Measurements from ENCODE around the gene ZNF492.

Gene ZNF492

GRCh38 chr19:22605275-22606211, 28.6 kb upstream of the ZNF492 start:
- H3K27me3 ChIP-seq (ENCODE audit: insufficient read depth, low read depth), result no peaks in the 10 kb centered on the region
- H3K36me3 ChIP-seq (ENCODE audit: insufficient read depth), result no peaks in the 10 kb centered on the region
- no peak overlapping the region for H3K4me2 ChIP-seq
- H3K4me1 ChIP-seq (ENCODE audit: low read depth, poor library complexity, severe bottlenecking), result no peaks in the 10 kb centered on the region
- no peak for TF ChIP-seq CTCF (conservative IDR thresholded peaks at IDR 0.05; ENCODE audit: low read depth, low read length)
- no peaks in the 10 kb centered on the region for H4K20me1 ChIP-seq (ENCODE audit: insufficient read depth)
- no peak overlapping the region for H3K9ac ChIP-seq
- no peak overlapping the region for H3K27ac ChIP-seq
- H3K4me3 ChIP-seq (IDR thresholded peaks at IDR 0.05; ENCODE audit: insufficient read depth, low read depth, low read length), result no peak overlapping the region
- H2AFZ ChIP-seq (ENCODE audit: low read depth), result no peak overlapping the region
- H3K79me2 ChIP-seq (ENCODE audit: insufficient read depth, low read depth), result no peaks in the 10 kb centered on the region

- H3K4me1 ChIP-seq (ENCODE audit: low read depth, poor library complexity, severe bottlenecking), result no peaks in the 10 kb centered on the region
- no peak overlapping the region for H3K4me2 ChIP-seq
- no peaks in the 10 kb centered on the region for H4K20me1 ChIP-seq (ENCODE audit: insufficient read depth)
- no peaks in the 10 kb centered on the region for H3K79me2 ChIP-seq (ENCODE audit: insufficient read depth, low read depth)
- no peak overlapping the region for H3K4me3 ChIP-seq (IDR thresholded peaks at IDR 0.05; ENCODE audit: insufficient read depth, low read depth, low read length)
- no peak overlapping the region for H2AFZ ChIP-seq (ENCODE audit: low read depth)
- H3K9ac ChIP-seq, result no peak overlapping the region
- no peak for TF ChIP-seq CTCF (conservative IDR thresholded peaks at IDR 0.05; ENCODE audit: low read depth, low read length)
- H3K27ac ChIP-seq, result no peak overlapping the region
- no peaks in the 10 kb centered on the region for H3K27me3 ChIP-seq (ENCODE audit: insufficient read depth, low read depth)
- no peaks in the 10 kb centered on the region for H3K36me3 ChIP-seq (ENCODE audit: insufficient read depth)
Observed at GRCh38 chr19:22606212-22606553, 27.9 kb upstream of the ZNF492 start.

GRCh38 chr19:22606954-22607652, 27.0 kb upstream of the ZNF492 start:
- Histone ChIP-seq H3K4me3 (IDR thresholded peaks at IDR 0.05; ENCODE audit: insufficient read depth, low read depth, low read length) (no peak overlapping the region), H3K9ac (no peak overlapping the region), H3K27ac (no peak overlapping the region), H3K79me2 (ENCODE audit: insufficient read depth, low read depth) (no peaks in the 10 kb centered on the region), H3K4me2 (no peak overlapping the region), H3K27me3 (ENCODE audit: insufficient read depth, low read depth) (no peaks in the 10 kb centered on the region), H3K36me3 (ENCODE audit: insufficient read depth) (no peaks in the 10 kb centered on the region), H2AFZ (ENCODE audit: low read depth) (no peak overlapping the region), H4K20me1 (ENCODE audit: insufficient read depth) (no peaks in the 10 kb centered on the region), H3K4me1 (ENCODE audit: low read depth, poor library complexity, severe bottlenecking) (no peaks in the 10 kb centered on the region)
- TF ChIP-seq CTCF (conservative IDR thresholded peaks at IDR 0.05; ENCODE audit: low read depth, low read length), result no peak

GRCh38 chr19:22607653-22608430, 26.3 kb upstream of the ZNF492 start:
- H3K4me1 ChIP-seq (ENCODE audit: low read depth, poor library complexity, severe bottlenecking), result no peaks in the 10 kb centered on the region
- H3K79me2 ChIP-seq (ENCODE audit: insufficient read depth, low read depth), result no peaks in the 10 kb centered on the region
- no peak overlapping the region for H3K4me3 ChIP-seq (IDR thresholded peaks at IDR 0.05; ENCODE audit: insufficient read depth, low read depth, low read length)
- H3K27ac ChIP-seq, result no peak overlapping the region
- H4K20me1 ChIP-seq (ENCODE audit: insufficient read depth), result no peaks in the 10 kb centered on the region
- H3K4me2 ChIP-seq, result no peak overlapping the region
- H3K36me3 ChIP-seq (ENCODE audit: insufficient read depth), result no peaks in the 10 kb centered on the region
- TF ChIP-seq CTCF (conservative IDR thresholded peaks at IDR 0.05; ENCODE audit: low read depth, low read length), result no peak
- no peak overlapping the region for H2AFZ ChIP-seq (ENCODE audit: low read depth)
- no peak overlapping the region for H3K9ac ChIP-seq
- no peaks in the 10 kb centered on the region for H3K27me3 ChIP-seq (ENCODE audit: insufficient read depth, low read depth)
